ENCODE data around the gene EPHB2. TPM values are rescaled to one million over a fixed set of nuclear protein-coding genes. Genes with fewer than 3 reads are reported as not detected.

Gene EPHB2
- total RNA-seq, 1 donor from 2014 or later = 130 TPM

GRCh38 chr1:22752339-22752738 is 41.7 kb downstream of the EPHB2 start:
- Mint-ChIP-seq H3K9me3 (no peaks in the 10 kb centered on the region), H3K4me3 (no peak overlapping the region), H3K27ac (no peak overlapping the region), H3K36me3 (no peaks in the 10 kb centered on the region), H3K27me3 (ENCODE audit: low read depth) (no peaks in the 10 kb centered on the region), H3K4me1 (peaks cover 60% of the 10 kb centered on the region)
- TF ChIP-seq CTCF (IDR thresholded peaks at IDR 0.05; ENCODE audit: unreplicated experiment) = no peak
- no peak for DNase-seq (ENCODE audit: low spot score in 2 of 2, unreplicated experiment in 2 of 2)

GRCh38 chr1:22753481-22753971 is 42.9 kb downstream of the EPHB2 start:
- no peaks in the 10 kb centered on the region for H3K27me3 Mint-ChIP-seq (ENCODE audit: low read depth)
- no peak for TF ChIP-seq CTCF (IDR thresholded peaks at IDR 0.05; ENCODE audit: unreplicated experiment)
- peaks cover 61% of the 10 kb centered on the region for H3K4me1 Mint-ChIP-seq
- H3K9me3 Mint-ChIP-seq = no peaks in the 10 kb centered on the region
- H3K27ac Mint-ChIP-seq = peak overlapping the region; percentile 92
- H3K36me3 Mint-ChIP-seq = no peaks in the 10 kb centered on the region
- no peak for DNase-seq (ENCODE audit: low spot score in 2 of 2, unreplicated experiment in 2 of 2)
- no peak overlapping the region for H3K4me3 Mint-ChIP-seq

- Mint-ChIP-seq H3K27ac (peak overlapping the region; percentile 92), H3K9me3 (no peaks in the 10 kb centered on the region), H3K4me3 (no peak overlapping the region), H3K4me1 (peaks cover 61% of the 10 kb centered on the region), H3K36me3 (no peaks in the 10 kb centered on the region), H3K27me3 (ENCODE audit: low read depth) (no peaks in the 10 kb centered on the region)
- DNase-seq (ENCODE audit: low spot score in 2 of 2, unreplicated experiment in 2 of 2) = no peak
- TF ChIP-seq CTCF (IDR thresholded peaks at IDR 0.05; ENCODE audit: unreplicated experiment) = no peak
Measured at GRCh38 chr1:22754106-22754768, 43.6 kb downstream of the EPHB2 start.

- Mint-ChIP-seq H3K4me3 (no peak overlapping the region), H3K4me1 (peaks cover 59% of the 10 kb centered on the region), H3K9me3 (no peaks in the 10 kb centered on the region), H3K36me3 (no peaks in the 10 kb centered on the region), H3K27me3 (ENCODE audit: low read depth) (no peaks in the 10 kb centered on the region), H3K27ac (peak overlapping the region; percentile 52)
- TF ChIP-seq CTCF (IDR thresholded peaks at IDR 0.05; ENCODE audit: unreplicated experiment) = no peak
- DNase-seq (ENCODE audit: low spot score in 2 of 2, unreplicated experiment in 2 of 2) = no peak
Measured at GRCh38 chr1:22754824-22755223, 44.2 kb downstream of the EPHB2 start.

- Mint-ChIP-seq H3K9me3 (no peaks in the 10 kb centered on the region), H3K4me1 (peaks cover 53% of the 10 kb centered on the region), H3K36me3 (no peaks in the 10 kb centered on the region), H3K4me3 (peak overlapping the region; percentile 26), H3K27ac (peak overlapping the region; percentile 90), H3K27me3 (ENCODE audit: low read depth) (no peaks in the 10 kb centered on the region)
- DNase-seq (ENCODE audit: low spot score in 2 of 2, unreplicated experiment in 2 of 2) = no peak
- no peak for TF ChIP-seq CTCF (IDR thresholded peaks at IDR 0.05; ENCODE audit: unreplicated experiment)
Measured at GRCh38 chr1:22755641-22756040, 45.0 kb downstream of the EPHB2 start.
